Stimulated activated CD8-positive, alpha-beta memory T cell treated with anti-CD3 and anti-CD28 coated beads, Interleukin-4, amount 100 ng/mL, for 48 hours (primary cell): Measurements from ENCODE around the gene IL31.

Source experiments
- DNase-seq: peaks from one replicate; pipeline ENCODE4 v3.0.0-alpha.2; 2020

The IL31 gene

DNA sequence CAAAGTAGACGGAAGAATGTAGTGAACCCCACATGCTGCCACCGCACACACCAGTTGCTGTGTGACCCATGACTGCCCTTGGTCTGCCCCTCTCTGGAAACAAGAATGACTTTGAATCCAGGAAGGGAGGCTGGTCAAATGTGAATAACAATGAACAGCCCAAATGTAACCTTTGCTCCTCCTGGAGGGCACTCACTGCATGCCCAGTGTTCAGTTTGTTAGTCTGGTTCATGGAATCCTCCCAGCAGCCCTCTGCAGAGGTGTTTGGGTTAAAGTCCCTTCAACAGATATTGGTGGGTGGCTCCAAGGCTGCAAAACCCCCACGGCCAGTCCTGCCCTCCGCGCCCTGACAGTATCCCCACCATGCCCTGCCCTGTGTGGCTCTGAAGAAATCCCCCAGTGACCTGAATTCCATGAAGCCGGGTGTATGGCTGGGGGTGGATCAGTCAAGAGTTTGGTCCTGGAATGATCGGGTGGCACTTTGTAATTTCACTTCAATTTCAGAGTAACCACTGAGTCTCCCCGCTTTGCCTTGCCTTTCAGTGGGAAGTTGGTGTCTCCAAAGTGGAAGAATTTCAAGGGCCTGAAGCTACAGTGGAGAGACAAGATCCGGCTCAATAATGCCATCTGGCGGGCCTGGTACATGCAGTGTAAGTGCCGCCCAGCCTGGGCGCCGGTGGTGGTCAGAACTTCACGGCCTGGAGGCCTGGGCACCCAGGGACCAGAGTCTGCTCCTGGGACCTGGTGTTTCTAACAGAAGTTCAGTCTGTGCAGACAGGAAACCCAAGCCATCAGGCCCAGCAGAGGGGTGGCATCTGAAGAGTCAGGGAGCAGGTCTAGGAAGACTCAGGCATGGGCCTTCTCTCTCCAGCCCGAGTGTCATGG, 47.1 kb downstream of the IL31 start:
- DNase-seq, result no peak

DNA sequence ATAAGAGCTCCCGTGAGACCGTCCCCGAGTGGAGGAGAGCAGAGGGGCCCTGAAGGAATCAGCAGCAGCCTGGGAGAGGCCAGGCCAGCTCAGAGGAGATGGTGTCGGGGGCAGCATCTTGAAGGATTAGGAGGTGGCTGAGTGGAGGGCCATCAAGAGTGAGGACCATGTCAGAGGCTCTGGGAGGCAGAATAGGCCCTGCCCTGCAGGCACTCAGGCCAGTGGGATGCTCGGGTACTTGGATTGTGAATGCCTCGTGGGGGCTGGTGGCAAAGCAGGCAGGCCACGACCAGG, 47.7 kb downstream of the IL31 start:
- DNase-seq, result no peak

DNA sequence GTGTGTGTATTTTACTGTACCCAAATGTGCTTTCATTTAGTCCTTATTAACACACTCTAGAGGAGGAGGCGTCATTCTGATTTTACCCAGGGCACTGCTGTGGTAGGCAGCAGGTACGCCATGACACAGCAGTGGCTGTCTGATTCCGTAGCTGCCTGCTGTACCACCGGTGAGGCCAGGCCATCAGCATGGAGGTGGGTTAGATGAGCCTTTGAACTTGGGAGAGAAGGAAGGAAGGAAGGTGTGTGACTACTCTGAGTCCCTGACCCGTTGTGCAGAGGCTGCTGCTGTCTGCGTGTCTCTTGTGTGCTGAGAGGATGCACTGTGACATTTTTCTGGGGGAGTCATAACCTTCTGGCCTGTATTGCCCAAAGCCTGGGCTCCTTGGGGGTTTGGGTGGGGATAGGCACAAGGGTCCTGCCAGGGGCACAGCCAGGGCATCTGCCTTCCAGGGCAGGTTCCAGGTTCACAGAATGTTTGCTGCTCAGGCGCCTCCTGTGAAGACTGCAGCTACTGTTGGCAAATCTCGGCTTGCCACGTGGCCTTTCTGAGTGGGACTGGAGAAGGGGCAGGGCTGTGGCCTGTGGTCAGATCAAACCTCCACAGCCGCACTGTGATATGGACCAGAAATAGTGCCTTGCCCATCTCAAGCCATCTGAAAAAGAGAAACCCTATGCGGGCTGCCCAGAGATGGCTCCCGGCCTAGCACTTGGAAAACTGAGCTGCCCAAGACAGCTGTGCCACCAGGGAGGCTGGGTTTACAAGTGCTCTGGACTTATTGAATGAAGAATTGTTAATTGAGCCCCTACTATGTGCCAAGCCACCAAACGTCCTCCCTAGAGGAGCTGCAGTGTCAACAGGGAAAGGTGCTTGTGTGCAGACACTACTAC, 48.3 kb downstream of the IL31 start:
- DNase-seq, result no peak

- DNase-seq, result no peak
Observed at GRCh38 chr12:122124370-122124769, 49.7 kb downstream of the IL31 start.

DNA sequence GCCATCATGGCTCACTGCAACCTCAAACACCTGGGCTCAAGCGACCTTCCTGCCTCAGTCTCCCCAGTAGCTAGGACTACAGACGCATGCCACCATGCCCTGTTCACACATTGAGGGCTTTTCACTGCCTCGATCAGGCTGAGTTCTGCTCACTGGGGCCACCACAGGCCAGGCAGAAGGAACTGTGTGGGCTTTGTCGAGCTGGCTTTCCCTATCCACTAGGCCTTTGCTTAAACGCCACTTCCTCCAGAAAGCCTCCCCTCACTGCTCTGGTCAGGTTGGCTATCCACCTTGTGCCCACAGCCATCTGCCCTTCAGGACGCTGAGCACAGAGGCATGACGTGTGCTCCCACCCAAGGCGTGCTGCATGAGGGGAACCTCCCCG, 50.3 kb downstream of the IL31 start:
- DNase-seq, result no peak

DNA sequence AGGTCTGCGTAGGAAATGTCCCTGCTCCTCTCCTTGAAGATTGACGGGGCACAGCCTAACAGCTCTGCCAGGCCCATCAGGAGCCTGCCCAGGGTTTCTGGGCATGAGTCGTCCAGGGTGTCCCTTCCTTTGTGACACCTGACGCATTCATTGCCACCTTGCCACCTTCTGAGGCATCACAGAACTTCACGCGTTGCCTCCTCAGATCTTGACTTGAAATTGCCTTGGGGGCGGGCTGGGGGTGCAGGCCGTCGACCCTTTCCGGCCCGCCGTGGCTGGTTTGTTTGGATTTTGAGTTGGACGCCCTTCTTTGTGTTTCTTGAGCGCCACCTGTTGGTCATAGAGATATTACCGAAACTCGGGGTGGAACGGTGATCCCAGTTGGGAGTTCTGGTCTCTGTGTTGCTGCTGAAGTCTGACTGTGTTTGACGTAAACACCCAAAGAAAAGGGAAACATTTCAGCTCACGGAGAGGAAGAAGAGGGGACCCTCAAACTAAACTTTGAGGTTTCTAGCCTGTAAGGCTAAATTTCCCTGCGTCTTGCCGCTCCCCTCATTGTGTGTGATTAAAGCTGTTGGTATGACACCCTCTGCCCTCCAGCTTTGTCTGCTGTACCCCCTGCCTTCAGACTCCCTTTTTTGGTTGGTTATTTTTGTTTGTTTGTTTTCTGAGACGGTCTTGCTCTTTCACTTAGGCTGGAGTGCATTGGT, 50.8 kb downstream of the IL31 start:
- peak; percentile 84 for DNase-seq
